ENCODE results near the gene C3AR1. TPM values are rescaled to one million over a fixed set of nuclear protein-coding genes. Genes with fewer than 3 reads are reported as not detected.
A peak's percentile ranks its signal among the peaks of the same experiment; 100 is the strongest.

Gene C3AR1
- total RNA-seq, 1 experiment from 2014 or later, result 0.09 TPM

DNA sequence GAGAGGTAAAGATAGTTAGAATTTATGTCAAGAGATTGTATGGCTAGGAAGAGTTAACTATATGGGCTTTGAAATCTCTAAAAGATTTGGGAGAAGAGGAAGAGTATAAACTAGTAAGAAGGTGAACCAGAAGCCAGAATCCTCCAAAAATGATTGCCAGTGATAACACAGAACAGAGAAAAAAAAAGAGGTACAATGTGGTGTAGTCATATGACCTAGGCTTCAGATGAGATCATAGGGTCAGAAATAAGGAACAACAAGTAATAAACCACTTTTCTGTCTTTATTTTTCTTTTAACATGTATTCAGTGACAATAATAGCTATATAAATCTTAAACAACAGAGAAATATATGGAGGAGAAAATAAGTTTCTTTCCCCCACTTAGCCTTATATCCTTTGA lies 14.0 kb upstream of the C3AR1 start:
- ChIA-PET CTCF (interaction anchor here (1.1 kb wide), 1 partner anchor 35 kb away, joined by 3 read pairs; no protein-coding TSS in a partner anchor), POLR2A (no interaction called here)
- ATAC-seq (no peak), DNase-seq (ENCODE audit: low spot score) (no peak)
- no peak for TF ChIP-seq GRHL2 (CRISPR knock-in tag; IDR thresholded peaks at IDR 0.05; ENCODE audit: insufficient replicate concordance, severe bottlenecking)
- Mint-ChIP-seq H3K36me3 (no peaks in the 10 kb centered on the region), H3K4me3 (peak overlapping the region; percentile 6; the same call in 1 of the 2 replicates), H3K4me1 (peaks cover 41% of the 10 kb centered on the region), H3K9me3 (no peaks in the 10 kb centered on the region), H3K27me3 (ENCODE audit: low read depth) (no peaks in the 10 kb centered on the region; the same call in 1 of the 2 replicates), H3K27ac (peak overlapping the region; percentile 48)

DNA sequence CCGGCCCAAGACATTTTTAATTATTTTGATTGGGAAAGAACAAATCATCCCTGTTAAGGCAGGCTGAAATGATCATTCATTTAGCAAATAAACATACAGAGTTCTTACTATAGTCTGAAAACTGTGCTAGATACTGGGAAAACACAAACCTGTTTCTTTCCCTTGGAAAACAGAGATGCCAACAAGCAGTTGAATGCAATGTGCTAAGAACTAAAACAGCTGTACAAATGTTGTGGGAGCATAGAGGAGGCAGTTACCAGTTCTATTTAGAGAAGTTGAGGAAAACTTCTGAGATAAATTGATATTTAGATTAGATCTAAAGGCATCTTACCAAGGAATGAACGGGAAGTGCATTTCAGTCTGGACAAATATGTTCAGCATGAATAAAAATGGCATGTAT lies 12.8 kb upstream of the C3AR1 start:
- no peaks in the 10 kb centered on the region; the same call in 1 of the 2 replicates for H3K27me3 Mint-ChIP-seq (ENCODE audit: low read depth)
- POLR2A ChIA-PET, result no interaction called here
- no peak overlapping the region for H3K27ac Mint-ChIP-seq
- H3K9me3 Mint-ChIP-seq, result no peaks in the 10 kb centered on the region
- CTCF ChIA-PET, result interaction anchor here (0.6 to 2.6 kb wide), 20 partner anchors 13 to 437 kb away, joined by 3 to 41 read pairs (median 6); partner anchors contain the start of gene C3AR1
- H3K4me3 Mint-ChIP-seq, result no peak overlapping the region
- H3K4me1 Mint-ChIP-seq, result peaks cover 42% of the 10 kb centered on the region
- TF ChIP-seq MAX (CRISPR knock-in tag; IDR thresholded peaks at IDR 0.05) (no peak), ZNF219 (CRISPR knock-in tag; IDR thresholded peaks at IDR 0.05; ENCODE audit: borderline replicate concordance) (no peak), NFE2L1 (CRISPR knock-in tag; IDR thresholded peaks at IDR 0.05) (no peak), ZNF281 (CRISPR knock-in tag; IDR thresholded peaks at IDR 0.05) (no peak), MYBL2 (CRISPR knock-in tag; IDR thresholded peaks at IDR 0.05) (no peak), MLX (CRISPR knock-in tag; IDR thresholded peaks at IDR 0.05) (no peak), ZNF263 (CRISPR knock-in tag; IDR thresholded peaks at IDR 0.05; ENCODE audit: low read depth) (no peak), JUN (CRISPR knock-in tag; IDR thresholded peaks at IDR 0.05) (no peak), ETV6 (CRISPR knock-in tag; IDR thresholded peaks at IDR 0.05) (no peak), KAT7 (CRISPR knock-in tag; IDR thresholded peaks at IDR 0.05; ENCODE audit: borderline replicate concordance) (no peak), ATF3 (CRISPR knock-in tag; conservative IDR thresholded peaks at IDR 0.05) (no peak), GTF2I (CRISPR knock-in tag; conservative IDR thresholded peaks at IDR 0.05) (no peak), ZNF416 (CRISPR knock-in tag; IDR thresholded peaks at IDR 0.05) (no peak)
- TF ChIP-seq, protein P1, sequence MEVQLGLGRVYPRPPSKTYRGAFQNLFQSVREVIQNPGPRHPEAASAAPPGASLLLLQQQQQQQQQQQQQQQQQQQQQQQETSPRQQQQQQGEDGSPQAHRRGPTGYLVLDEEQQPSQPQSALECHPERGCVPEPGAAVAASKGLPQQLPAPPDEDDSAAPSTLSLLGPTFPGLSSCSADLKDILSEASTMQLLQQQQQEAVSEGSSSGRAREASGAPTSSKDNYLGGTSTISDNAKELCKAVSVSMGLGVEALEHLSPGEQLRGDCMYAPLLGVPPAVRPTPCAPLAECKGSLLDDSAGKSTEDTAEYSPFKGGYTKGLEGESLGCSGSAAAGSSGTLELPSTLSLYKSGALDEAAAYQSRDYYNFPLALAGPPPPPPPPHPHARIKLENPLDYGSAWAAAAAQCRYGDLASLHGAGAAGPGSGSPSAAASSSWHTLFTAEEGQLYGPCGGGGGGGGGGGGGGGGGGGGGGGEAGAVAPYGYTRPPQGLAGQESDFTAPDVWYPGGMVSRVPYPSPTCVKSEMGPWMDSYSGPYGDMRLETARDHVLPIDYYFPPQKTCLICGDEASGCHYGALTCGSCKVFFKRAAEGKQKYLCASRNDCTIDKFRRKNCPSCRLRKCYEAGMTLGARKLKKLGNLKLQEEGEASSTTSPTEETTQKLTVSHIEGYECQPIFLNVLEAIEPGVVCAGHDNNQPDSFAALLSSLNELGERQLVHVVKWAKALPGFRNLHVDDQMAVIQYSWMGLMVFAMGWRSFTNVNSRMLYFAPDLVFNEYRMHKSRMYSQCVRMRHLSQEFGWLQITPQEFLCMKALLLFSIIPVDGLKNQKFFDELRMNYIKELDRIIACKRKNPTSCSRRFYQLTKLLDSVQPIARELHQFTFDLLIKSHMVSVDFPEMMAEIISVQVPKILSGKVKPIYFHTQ (CRISPR knock-in tag; IDR thresholded peaks at IDR 0.05), result no peak
- TF ChIP-seq, protein P2, sequence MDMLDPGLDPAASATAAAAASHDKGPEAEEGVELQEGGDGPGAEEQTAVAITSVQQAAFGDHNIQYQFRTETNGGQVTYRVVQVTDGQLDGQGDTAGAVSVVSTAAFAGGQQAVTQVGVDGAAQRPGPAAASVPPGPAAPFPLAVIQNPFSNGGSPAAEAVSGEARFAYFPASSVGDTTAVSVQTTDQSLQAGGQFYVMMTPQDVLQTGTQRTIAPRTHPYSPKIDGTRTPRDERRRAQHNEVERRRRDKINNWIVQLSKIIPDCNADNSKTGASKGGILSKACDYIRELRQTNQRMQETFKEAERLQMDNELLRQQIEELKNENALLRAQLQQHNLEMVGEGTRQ (CRISPR knock-in tag; IDR thresholded peaks at IDR 0.05), result no peak
- TF ChIP-seq, protein P3, sequence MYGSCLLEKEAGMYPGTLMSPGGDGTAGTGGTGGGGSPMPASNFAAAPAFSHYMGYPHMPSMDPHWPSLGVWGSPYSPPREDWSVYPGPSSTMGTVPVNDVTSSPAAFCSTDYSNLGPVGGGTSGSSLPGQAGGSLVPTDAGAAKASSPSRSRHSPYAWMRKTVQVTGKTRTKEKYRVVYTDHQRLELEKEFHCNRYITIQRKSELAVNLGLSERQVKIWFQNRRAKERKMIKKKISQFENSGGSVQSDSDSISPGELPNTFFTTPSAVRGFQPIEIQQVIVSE (CRISPR knock-in tag; IDR thresholded peaks at IDR 0.05; ENCODE audit: borderline replicate concordance), result no peak
- TF ChIP-seq, protein P4, sequence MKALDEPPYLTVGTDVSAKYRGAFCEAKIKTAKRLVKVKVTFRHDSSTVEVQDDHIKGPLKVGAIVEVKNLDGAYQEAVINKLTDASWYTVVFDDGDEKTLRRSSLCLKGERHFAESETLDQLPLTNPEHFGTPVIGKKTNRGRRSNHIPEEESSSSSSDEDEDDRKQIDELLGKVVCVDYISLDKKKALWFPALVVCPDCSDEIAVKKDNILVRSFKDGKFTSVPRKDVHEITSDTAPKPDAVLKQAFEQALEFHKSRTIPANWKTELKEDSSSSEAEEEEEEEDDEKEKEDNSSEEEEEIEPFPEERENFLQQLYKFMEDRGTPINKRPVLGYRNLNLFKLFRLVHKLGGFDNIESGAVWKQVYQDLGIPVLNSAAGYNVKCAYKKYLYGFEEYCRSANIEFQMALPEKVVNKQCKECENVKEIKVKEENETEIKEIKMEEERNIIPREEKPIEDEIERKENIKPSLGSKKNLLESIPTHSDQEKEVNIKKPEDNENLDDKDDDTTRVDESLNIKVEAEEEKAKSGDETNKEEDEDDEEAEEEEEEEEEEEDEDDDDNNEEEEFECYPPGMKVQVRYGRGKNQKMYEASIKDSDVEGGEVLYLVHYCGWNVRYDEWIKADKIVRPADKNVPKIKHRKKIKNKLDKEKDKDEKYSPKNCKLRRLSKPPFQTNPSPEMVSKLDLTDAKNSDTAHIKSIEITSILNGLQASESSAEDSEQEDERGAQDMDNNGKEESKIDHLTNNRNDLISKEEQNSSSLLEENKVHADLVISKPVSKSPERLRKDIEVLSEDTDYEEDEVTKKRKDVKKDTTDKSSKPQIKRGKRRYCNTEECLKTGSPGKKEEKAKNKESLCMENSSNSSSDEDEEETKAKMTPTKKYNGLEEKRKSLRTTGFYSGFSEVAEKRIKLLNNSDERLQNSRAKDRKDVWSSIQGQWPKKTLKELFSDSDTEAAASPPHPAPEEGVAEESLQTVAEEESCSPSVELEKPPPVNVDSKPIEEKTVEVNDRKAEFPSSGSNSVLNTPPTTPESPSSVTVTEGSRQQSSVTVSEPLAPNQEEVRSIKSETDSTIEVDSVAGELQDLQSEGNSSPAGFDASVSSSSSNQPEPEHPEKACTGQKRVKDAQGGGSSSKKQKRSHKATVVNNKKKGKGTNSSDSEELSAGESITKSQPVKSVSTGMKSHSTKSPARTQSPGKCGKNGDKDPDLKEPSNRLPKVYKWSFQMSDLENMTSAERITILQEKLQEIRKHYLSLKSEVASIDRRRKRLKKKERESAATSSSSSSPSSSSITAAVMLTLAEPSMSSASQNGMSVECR (CRISPR knock-in tag; IDR thresholded peaks at IDR 0.05; ENCODE audit: borderline replicate concordance), result no peak
- no peaks in the 10 kb centered on the region for H3K36me3 Mint-ChIP-seq
- no peak for DNase-seq (ENCODE audit: low spot score)
- no peak for ATAC-seq
